C4-2B (cell line): ENCODE measurements around the gene QSOX1.

ENCODE experiments used
- CTCF ChIP-seq: fragments of 450-650 bp; conservative IDR thresholded peaks from 2 replicates; pipeline ENCODE4 v1.5.1; 2017; ENCODE audit warnings: mild to moderate bottlenecking
- ZFX ChIP-seq: fragments of 450-650 bp; IDR thresholded peaks from 2 replicates; pipeline ENCODE4 v1.6.1; 2017

- TF ChIP-seq CTCF (no peak), ZFX (no peak)
Measured at GRCh38 chr1:180117764-180118116, 36.9 kb upstream of the QSOX1 start.
